Measurements from ENCODE around the gene LIN52. TPM values are rescaled to one million over a fixed set of nuclear protein-coding genes. Genes with fewer than 3 reads are reported as not detected.

The LIN52 gene
- total RNA-seq, 4 donors from 2014 or later = 9.2 to 24.2 (median 14.8) TPM

GRCh38 chr14:74238974-74239847 lies 154.5 kb downstream of the LIN52 start, which contains the start of gene VSX2:
VSX2 (plus strand) TSS chr14:74239449; CDS start chr14:74239562, 113 bp downstream.
- H3K27ac ChIP-seq = no peak within 1 kb of the TSS
- no peaks in the 10 kb centered on the region for H3K36me3 ChIP-seq
- H3K4me3 ChIP-seq = peak within 1 kb of the TSS in 3 of 4 donors; percentile 7 to 37 (median 29)
- H3K27me3 ChIP-seq = peaks cover 0 to 43% of the 10 kb centered on the region in 2 donors
- no peaks in the 10 kb centered on the region for H3K9me3 ChIP-seq
- TF ChIP-seq CTCF (IDR thresholded peaks at IDR 0.05) = no peak
- TF ChIP-seq POLR2A (IDR thresholded peaks at IDR 0.05) = no peak
- no peak for DNase-seq
- H3K4me1 ChIP-seq = peaks cover 0 to 22% (median 16%) of the 10 kb centered on the region in 4 donors

- no peak for DNase-seq
- Histone ChIP-seq H3K36me3 (no peaks in the 10 kb centered on the region), H3K4me3 (peak overlapping the region in 3 of 4 donors; percentile 7 to 37 (median 29)), H3K9me3 (no peaks in the 10 kb centered on the region), H3K4me1 (peaks cover 0 to 22% (median 16%) of the 10 kb centered on the region in 4 donors), H3K27me3 (peaks cover 0 to 43% of the 10 kb centered on the region in 2 donors), H3K27ac (no peak overlapping the region)
- TF ChIP-seq POLR2A (IDR thresholded peaks at IDR 0.05) (no peak), CTCF (IDR thresholded peaks at IDR 0.05) (no peak)
Observed at GRCh38 chr14:74239848-74240793, 155.4 kb downstream of the LIN52 start.

GRCh38 chr14:74240794-74241651 lies 156.3 kb downstream of the LIN52 start:
- H3K9me3 ChIP-seq = no peaks in the 10 kb centered on the region
- H3K4me1 ChIP-seq = peaks cover 0 to 22% (median 16%) of the 10 kb centered on the region in 4 donors
- peak overlapping the region in 3 of 4 donors; percentile 19 to 37 (median 29) for H3K4me3 ChIP-seq
- no peak overlapping the region for H3K27ac ChIP-seq
- H3K27me3 ChIP-seq = peaks cover 0 to 43% of the 10 kb centered on the region in 2 donors
- TF ChIP-seq CTCF (IDR thresholded peaks at IDR 0.05) (no peak), POLR2A (IDR thresholded peaks at IDR 0.05) (no peak)
- no peaks in the 10 kb centered on the region for H3K36me3 ChIP-seq
- DNase-seq = peak in 1 of 3 donors; percentile 49

GRCh38 chr14:74241652-74242017 lies 156.9 kb downstream of the LIN52 start:
- no peaks in the 10 kb centered on the region for H3K36me3 ChIP-seq
- no peaks in the 10 kb centered on the region for H3K9me3 ChIP-seq
- peaks cover 0 to 43% of the 10 kb centered on the region in 2 donors for H3K27me3 ChIP-seq
- peak overlapping the region in 2 of 4 donors; percentile 19 to 29 for H3K4me3 ChIP-seq
- H3K4me1 ChIP-seq = peaks cover 0 to 22% (median 16%) of the 10 kb centered on the region in 4 donors
- TF ChIP-seq CTCF (IDR thresholded peaks at IDR 0.05) (no peak), POLR2A (IDR thresholded peaks at IDR 0.05) (no peak)
- DNase-seq = no peak
- H3K27ac ChIP-seq = no peak overlapping the region
